Measurements from ENCODE around the gene SETDB2.

DNA sequence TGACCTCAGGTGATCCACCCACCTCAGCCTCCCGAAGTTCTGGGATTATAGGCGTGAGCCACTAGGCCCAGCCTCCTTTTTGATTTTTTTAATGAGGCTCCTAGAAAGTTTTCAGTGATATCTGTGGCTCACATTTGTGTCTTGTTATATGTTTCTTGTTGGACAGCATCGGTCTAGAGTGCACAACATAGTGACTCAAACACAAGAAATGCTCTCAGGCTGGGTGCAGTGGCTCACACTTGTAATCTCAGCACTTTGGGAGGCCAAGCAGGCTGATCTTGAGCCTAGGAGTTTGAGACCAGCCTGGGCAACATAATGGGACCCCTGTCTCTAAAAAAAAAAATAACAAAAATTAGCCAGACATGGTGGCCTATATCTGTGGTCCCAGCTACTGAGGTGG, 59.9 kb downstream of the SETDB2 start:
- TF ChIP-seq, protein P1, sequence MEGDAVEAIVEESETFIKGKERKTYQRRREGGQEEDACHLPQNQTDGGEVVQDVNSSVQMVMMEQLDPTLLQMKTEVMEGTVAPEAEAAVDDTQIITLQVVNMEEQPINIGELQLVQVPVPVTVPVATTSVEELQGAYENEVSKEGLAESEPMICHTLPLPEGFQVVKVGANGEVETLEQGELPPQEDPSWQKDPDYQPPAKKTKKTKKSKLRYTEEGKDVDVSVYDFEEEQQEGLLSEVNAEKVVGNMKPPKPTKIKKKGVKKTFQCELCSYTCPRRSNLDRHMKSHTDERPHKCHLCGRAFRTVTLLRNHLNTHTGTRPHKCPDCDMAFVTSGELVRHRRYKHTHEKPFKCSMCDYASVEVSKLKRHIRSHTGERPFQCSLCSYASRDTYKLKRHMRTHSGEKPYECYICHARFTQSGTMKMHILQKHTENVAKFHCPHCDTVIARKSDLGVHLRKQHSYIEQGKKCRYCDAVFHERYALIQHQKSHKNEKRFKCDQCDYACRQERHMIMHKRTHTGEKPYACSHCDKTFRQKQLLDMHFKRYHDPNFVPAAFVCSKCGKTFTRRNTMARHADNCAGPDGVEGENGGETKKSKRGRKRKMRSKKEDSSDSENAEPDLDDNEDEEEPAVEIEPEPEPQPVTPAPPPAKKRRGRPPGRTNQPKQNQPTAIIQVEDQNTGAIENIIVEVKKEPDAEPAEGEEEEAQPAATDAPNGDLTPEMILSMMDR (IDR thresholded peaks at IDR 0.05; ENCODE audit: low read depth, low read length, missing input control): no peak
- TF ChIP-seq RAD21 (IDR thresholded peaks at IDR 0.05) (no peak), GABPA (IDR thresholded peaks at IDR 0.05 in 1 of 2, conservative IDR thresholded peaks at IDR 0.05 in 1 of 2) (no peak), JUND (IDR thresholded peaks at IDR 0.05) (no peak), HNF4A (conservative IDR thresholded peaks at IDR 0.05) (no peak), SP1 (IDR thresholded peaks at IDR 0.05) (no peak), HNF4G (IDR thresholded peaks at IDR 0.05) (no peak), TAF1 (conservative IDR thresholded peaks at IDR 0.05) (no peak)
- TF ChIP-seq, protein P2, sequence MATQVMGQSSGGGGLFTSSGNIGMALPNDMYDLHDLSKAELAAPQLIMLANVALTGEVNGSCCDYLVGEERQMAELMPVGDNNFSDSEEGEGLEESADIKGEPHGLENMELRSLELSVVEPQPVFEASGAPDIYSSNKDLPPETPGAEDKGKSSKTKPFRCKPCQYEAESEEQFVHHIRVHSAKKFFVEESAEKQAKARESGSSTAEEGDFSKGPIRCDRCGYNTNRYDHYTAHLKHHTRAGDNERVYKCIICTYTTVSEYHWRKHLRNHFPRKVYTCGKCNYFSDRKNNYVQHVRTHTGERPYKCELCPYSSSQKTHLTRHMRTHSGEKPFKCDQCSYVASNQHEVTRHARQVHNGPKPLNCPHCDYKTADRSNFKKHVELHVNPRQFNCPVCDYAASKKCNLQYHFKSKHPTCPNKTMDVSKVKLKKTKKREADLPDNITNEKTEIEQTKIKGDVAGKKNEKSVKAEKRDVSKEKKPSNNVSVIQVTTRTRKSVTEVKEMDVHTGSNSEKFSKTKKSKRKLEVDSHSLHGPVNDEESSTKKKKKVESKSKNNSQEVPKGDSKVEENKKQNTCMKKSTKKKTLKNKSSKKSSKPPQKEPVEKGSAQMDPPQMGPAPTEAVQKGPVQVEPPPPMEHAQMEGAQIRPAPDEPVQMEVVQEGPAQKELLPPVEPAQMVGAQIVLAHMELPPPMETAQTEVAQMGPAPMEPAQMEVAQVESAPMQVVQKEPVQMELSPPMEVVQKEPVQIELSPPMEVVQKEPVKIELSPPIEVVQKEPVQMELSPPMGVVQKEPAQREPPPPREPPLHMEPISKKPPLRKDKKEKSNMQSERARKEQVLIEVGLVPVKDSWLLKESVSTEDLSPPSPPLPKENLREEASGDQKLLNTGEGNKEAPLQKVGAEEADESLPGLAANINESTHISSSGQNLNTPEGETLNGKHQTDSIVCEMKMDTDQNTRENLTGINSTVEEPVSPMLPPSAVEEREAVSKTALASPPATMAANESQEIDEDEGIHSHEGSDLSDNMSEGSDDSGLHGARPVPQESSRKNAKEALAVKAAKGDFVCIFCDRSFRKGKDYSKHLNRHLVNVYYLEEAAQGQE (IDR thresholded peaks at IDR 0.05): no peak
- TF ChIP-seq, protein P3, sequence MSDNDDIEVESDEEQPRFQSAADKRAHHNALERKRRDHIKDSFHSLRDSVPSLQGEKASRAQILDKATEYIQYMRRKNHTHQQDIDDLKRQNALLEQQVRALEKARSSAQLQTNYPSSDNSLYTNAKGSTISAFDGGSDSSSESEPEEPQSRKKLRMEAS (IDR thresholded peaks at IDR 0.05): no peak

All from liver (tissue), 3 donors.